ENCODE measurements around the gene ACRV1. TPM values are rescaled to one million over a fixed set of nuclear protein-coding genes. Genes with fewer than 3 reads are reported as not detected.

Gene ACRV1, protein sequence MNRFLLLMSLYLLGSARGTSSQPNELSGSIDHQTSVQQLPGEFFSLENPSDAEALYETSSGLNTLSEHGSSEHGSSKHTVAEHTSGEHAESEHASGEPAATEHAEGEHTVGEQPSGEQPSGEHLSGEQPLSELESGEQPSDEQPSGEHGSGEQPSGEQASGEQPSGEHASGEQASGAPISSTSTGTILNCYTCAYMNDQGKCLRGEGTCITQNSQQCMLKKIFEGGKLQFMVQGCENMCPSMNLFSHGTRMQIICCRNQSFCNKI
- not detected in 2 replicates for total RNA-seq

GRCh38 chr11:125680747-125681146 lies at the start of gene ACRV1:
ACRV1 (minus strand) TSS chr11:125680847; CDS start chr11:125680780, 67 bp downstream.

DNA sequence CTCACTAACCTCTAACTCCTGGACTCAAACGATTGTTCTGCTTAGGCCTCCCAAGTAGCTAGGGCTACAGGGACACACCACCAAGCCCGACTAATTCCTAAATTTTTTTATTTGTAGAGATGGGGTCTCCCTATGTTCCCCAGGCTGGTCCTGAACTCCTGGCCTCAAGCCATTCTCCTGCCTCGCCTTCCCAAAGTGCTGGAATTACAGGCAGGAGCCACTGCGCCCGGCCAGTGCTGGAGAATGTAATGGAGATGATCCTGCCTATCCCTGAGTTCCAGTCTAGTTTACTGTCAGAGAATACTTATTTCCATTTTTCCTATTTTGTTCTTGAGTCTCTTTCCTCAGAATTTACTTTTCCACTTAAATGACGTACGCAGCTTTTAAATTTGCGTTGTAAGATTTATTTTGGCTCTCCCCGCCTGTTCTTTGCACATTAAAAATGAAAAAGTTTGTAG lies 55.9 kb downstream of the ACRV1 start, which contains the start of gene CHEK1:
Gene CHEK1 (plus strand): TSS at position 408 of the 458 bp plus-strand sequence. CDS start 1,606 bp downstream, outside the sequence.

Other genes starting within 250 kb of the ACRV1 start
- gene FEZ1, start 184.6 kb downstream of the ACRV1 start, total RNA-seq = 64.7 and 69.2 TPM in 2 replicates
- gene EI24, start 111.4 kb downstream of the ACRV1 start, total RNA-seq = 165 and 166 TPM in 2 replicates
- gene STT3A, start 88.0 kb downstream of the ACRV1 start, total RNA-seq = 165 and 235 TPM in 2 replicates
- gene CHEK1, start 55.7 kb downstream of the ACRV1 start, total RNA-seq = 34.4 and 39.2 TPM in 2 replicates
- not detected in 2 replicates for gene PATE1, start 65.4 kb upstream of the ACRV1 start, total RNA-seq
- gene PATE2, start 98.0 kb upstream of the ACRV1 start, total RNA-seq = 0.32 TPM in 1 of 2 replicates, not detected in the other
- not detected in 2 replicates for gene PATE3, start 107.3 kb upstream of the ACRV1 start, total RNA-seq
- not detected in 2 replicates for gene PATE4, start 152.5 kb upstream of the ACRV1 start, total RNA-seq
- 9.7 and 10.2 TPM in 2 replicates for gene HYLS1, start 206.8 kb upstream of the ACRV1 start, total RNA-seq
- gene PUS3, start 222.4 kb upstream of the ACRV1 start, total RNA-seq = 11.4 and 12.2 TPM in 2 replicates
- not detected in 2 replicates for gene DDX25, start 223.7 kb upstream of the ACRV1 start, total RNA-seq

Measured in epithelial cell of umbilical artery (primary cell).